Endodermal cell (in vitro differentiated cells): ENCODE measurements around the gene ZNF462. TPM values are rescaled to one million over a fixed set of nuclear protein-coding genes. Genes with fewer than 3 reads are reported as not detected.

Source experiments
- DNase-seq: peaks from one replicate; pipeline ENCODE4 v3.0.0-alpha.2; 2017
- H3K27ac ChIP-seq: 2 replicates; pipeline ENCODE4 v1.5.1; 2013; ENCODE audit warnings: mild to moderate bottlenecking, low read depth, low read length, moderate library complexity
- H3K27me3 ChIP-seq: 2 replicates; pipeline ENCODE4 v1.6.1; 2013; ENCODE audit warnings: mild to moderate bottlenecking, low read length, moderate library complexity; ENCODE audit not compliant: insufficient read depth, control insufficient read depth, poor library complexity, severe bottlenecking
- H3K36me3 ChIP-seq: 2 replicates; pipeline ENCODE4 v1.7.0; 2013; ENCODE audit warnings: mild to moderate bottlenecking, low read length, moderate library complexity; ENCODE audit not compliant: control insufficient read depth, insufficient read depth
- H3K4me1 ChIP-seq: one replicate; pipeline ENCODE4 v1.7.0; 2013; ENCODE audit warnings: low read length; ENCODE audit not compliant: control insufficient read depth, insufficient read depth
- H3K4me3 ChIP-seq: 2 replicates; pipeline ENCODE4 v1.5.1; 2013; ENCODE audit warnings: mild to moderate bottlenecking, low read length, moderate library complexity
- H3K9ac ChIP-seq: 2 replicates; pipeline ENCODE4 v1.6.1; 2013; ENCODE audit warnings: mild to moderate bottlenecking, low read length, moderate library complexity; ENCODE audit not compliant: poor library complexity, severe bottlenecking; ENCODE audit errors: extremely low read depth
- H3K9me3 ChIP-seq: 2 replicates; pipeline ENCODE4 v1.6.1; 2013; ENCODE audit warnings: mild to moderate bottlenecking, low read length, moderate library complexity; ENCODE audit not compliant: control insufficient read depth
- H3K27ac Mint-ChIP-seq: 2 replicates; pipeline ENCODE4 v1.8.0; 2020; ENCODE audit warnings: mixed read lengths
- H3K27me3 Mint-ChIP-seq: 2 replicates; pipeline ENCODE4 v1.8.0; 2021; ENCODE audit warnings: mild to moderate bottlenecking, mixed read lengths; ENCODE audit not compliant: insufficient read depth
- H3K36me3 Mint-ChIP-seq: 2 replicates; pipeline ENCODE4 v1.8.0; 2020; ENCODE audit warnings: low read depth, mixed read lengths
- H3K4me1 Mint-ChIP-seq: 2 replicates; pipeline ENCODE4 v1.8.0; 2020; ENCODE audit warnings: mixed read lengths
- H3K4me3 Mint-ChIP-seq: 2 replicates; pipeline ENCODE4 v1.8.0; 2020; ENCODE audit warnings: mild to moderate bottlenecking, moderate library complexity, mixed read lengths
- H3K9me3 Mint-ChIP-seq: 2 replicates; pipeline ENCODE4 v1.8.0; 2020; ENCODE audit warnings: mild to moderate bottlenecking, mixed read lengths
- CTCF ChIP-seq: fragments of 200-600 bp; sonication (generic); conservative IDR thresholded peaks from 2 replicates; pipeline ENCODE4 v1.5.0; 2021; ENCODE audit warnings: antibody characterized with exemption, mild to moderate bottlenecking
- WGBS, 2 experiments: methylation state at CpG; one replicate each; pipeline versions ENCODE4 v1.1.5 to v1.1.7; 2013; ENCODE audit warnings: missing lambda C conversion rate in 2 of 2, mixed read lengths in 1 of 2; ENCODE audit not compliant: insufficient coverage in 1 of 2, insufficient read length in 1 of 2; 5-methylcytosine and 5-hydroxymethylcytosine counted together
- total RNA-seq, 2 donors: library from RNA; stranded (reverse); fragmentation: NEBNext Ultra II Directional in 1 of 2; extraction: Animal tissue kit (Norgen Biotek cat#: 25700) in 1 of 2; gene quantifications; 2 replicates in 1 of 2; 3 replicates in 1 of 2; pipeline ENCODE4 v1.2.1, GENCODE V29; 2021

Gene ZNF462
- total RNA-seq, 2 donors from 2014 or later, result 68.2 to 88.4 TPM

DNA sequence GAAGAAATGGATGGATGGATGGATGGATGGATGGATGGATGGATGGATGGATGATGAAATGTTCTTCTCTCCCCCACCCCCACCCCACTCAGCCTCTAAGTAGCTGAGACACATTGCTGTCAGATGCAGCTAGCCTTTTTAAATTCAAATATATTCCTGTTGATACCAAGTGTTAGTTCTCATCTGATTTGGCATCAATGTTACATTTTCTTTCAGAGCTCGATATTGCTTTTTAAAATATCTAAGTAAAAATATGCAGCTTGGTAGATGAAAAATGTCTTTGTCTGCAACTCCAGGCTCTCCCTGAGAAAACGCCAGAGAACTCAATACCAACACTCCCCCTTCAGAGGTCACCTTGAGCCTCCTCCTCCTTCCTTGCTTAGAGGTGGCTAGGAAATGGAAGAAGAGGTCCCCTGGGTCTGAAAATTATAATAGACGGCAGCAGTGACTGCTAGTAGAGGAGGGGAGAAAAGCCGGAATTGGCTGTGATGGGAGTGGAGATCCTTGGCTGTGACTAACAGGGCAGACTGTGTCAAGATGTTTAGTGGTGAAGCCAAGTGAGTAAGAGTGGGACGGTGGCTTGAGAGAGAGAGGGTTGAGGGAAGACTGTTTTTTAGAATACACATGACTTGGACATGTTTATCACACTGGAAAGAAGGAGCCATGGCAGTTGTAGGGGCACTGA lies 156.0 kb downstream of the ZNF462 start:
- H3K4me1 Mint-ChIP-seq, result peaks cover 16% of the 10 kb centered on the region
- H3K27me3 Mint-ChIP-seq, result no peaks in the 10 kb centered on the region
- Histone ChIP-seq H3K9ac (no peak overlapping the region), H3K27ac (no peak overlapping the region), H3K36me3 (no peaks in the 10 kb centered on the region), H3K4me1 (peaks cover 10% of the 10 kb centered on the region), H3K9me3 (peaks cover 11% of the 10 kb centered on the region), H3K27me3 (no peaks in the 10 kb centered on the region), H3K4me3 (no peak overlapping the region)
- WGBS, 2 experiments, result 95 to 100% methylated on average over 2 to 4 of the region's 5 CpGs
- H3K9me3 Mint-ChIP-seq, result peaks cover 8% of the 10 kb centered on the region
- TF ChIP-seq CTCF, result no peak
- no peak for DNase-seq
- H3K4me3 Mint-ChIP-seq, result no peak overlapping the region
- H3K36me3 Mint-ChIP-seq, result peaks cover under 1% of the 10 kb centered on the region
- H3K27ac Mint-ChIP-seq, result no peak overlapping the region

- TF ChIP-seq CTCF, result peak; percentile 31
- H3K27ac ChIP-seq, result peak overlapping the region; percentile 39
- no peak overlapping the region for H3K9ac ChIP-seq
- peaks cover 11% of the 10 kb centered on the region for H3K9me3 ChIP-seq
- Mint-ChIP-seq H3K27me3 (no peaks in the 10 kb centered on the region), H3K4me3 (no peak overlapping the region), H3K9me3 (peaks cover 8% of the 10 kb centered on the region), H3K27ac (no peak overlapping the region), H3K36me3 (no peaks in the 10 kb centered on the region), H3K4me1 (peaks cover 19% of the 10 kb centered on the region)
- 54 to 59% methylated on average over 2 of the region's 2 CpGs for WGBS, 2 experiments
- peak; percentile 71 for DNase-seq
- no peaks in the 10 kb centered on the region for H3K27me3 ChIP-seq
- H3K36me3 ChIP-seq, result no peaks in the 10 kb centered on the region
- peak overlapping the region; percentile 60 for H3K4me3 ChIP-seq
- H3K4me1 ChIP-seq, result peaks cover 10% of the 10 kb centered on the region
Measured at GRCh38 chr9:107020040-107020530, 157.1 kb downstream of the ZNF462 start.

DNA sequence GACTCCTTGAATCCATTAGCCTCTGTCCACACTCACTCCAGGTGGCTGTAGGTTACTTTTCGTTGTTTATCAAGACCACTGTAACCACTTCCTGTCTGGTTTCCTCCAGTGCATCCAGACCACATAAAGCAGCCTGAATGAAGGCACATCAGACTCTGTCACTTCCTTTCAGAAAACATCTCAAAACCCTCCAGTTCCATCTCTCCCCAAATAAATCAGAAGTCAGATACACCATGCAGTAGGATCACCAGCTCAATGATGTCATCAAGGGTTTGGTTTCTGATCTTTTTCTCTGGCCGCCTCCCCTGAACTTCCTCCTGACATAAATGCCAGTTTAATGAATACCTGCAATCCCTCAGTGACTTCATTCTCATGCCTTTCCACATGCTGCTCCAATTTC lies 161.2 kb downstream of the ZNF462 start:
- peaks cover 10% of the 10 kb centered on the region for H3K9me3 ChIP-seq
- no peak overlapping the region for H3K4me3 ChIP-seq
- Mint-ChIP-seq H3K27ac (no peak overlapping the region), H3K9me3 (no peaks in the 10 kb centered on the region), H3K27me3 (no peaks in the 10 kb centered on the region), H3K4me1 (peaks cover 28% of the 10 kb centered on the region), H3K4me3 (no peak overlapping the region), H3K36me3 (no peaks in the 10 kb centered on the region)
- WGBS, 2 experiments, result 90 to 100% methylated on average over 2 of the region's 2 CpGs
- peaks cover 13% of the 10 kb centered on the region for H3K4me1 ChIP-seq
- H3K9ac ChIP-seq, result no peak overlapping the region
- H3K36me3 ChIP-seq, result no peaks in the 10 kb centered on the region
- no peak for TF ChIP-seq CTCF
- no peak overlapping the region for H3K27ac ChIP-seq
- no peaks in the 10 kb centered on the region for H3K27me3 ChIP-seq
- DNase-seq, result no peak
